Nephron (organoid): ENCODE measurements around the gene IRAK1BP1.

Source experiments
- H3K27ac Mint-ChIP-seq, 3 experiments: 2 replicates each; pipeline ENCODE4 v1.8.0; 2020; ENCODE audit warnings: mixed read lengths in 3 of 3, mild to moderate bottlenecking in 2 of 3, moderate library complexity in 1 of 3
- H3K27me3 Mint-ChIP-seq: 2 replicates; pipeline ENCODE4 v1.8.0; 2021; ENCODE audit warnings: low read depth, mild to moderate bottlenecking, moderate library complexity, mixed read lengths
- H3K36me3 Mint-ChIP-seq: 2 replicates; pipeline ENCODE4 v1.8.0; 2020; ENCODE audit warnings: low read depth, mixed read lengths
- H3K4me1 Mint-ChIP-seq: 2 replicates; pipeline ENCODE4 v1.8.0; 2020; ENCODE audit warnings: mixed read lengths
- H3K4me3 Mint-ChIP-seq, 3 experiments: 2 replicates each; pipeline ENCODE4 v1.8.0; 2020; ENCODE audit warnings: mild to moderate bottlenecking in 3 of 3, mixed read lengths in 3 of 3, moderate library complexity in 2 of 3
- H3K9me3 Mint-ChIP-seq: 2 replicates; pipeline ENCODE4 v1.8.0; 2020; ENCODE audit warnings: mixed read lengths
- TF ChIP-seq, protein P1 (sequence below), 3 experiments: fragments of 200-600 bp; sonication (generic); IDR thresholded peaks; one replicate each; pipeline ENCODE4 v1.5.0; 2021; ENCODE audit warnings: antibody characterized with exemption in 3 of 3; ENCODE audit not compliant: unreplicated experiment in 3 of 3

The IRAK1BP1 gene

DNA sequence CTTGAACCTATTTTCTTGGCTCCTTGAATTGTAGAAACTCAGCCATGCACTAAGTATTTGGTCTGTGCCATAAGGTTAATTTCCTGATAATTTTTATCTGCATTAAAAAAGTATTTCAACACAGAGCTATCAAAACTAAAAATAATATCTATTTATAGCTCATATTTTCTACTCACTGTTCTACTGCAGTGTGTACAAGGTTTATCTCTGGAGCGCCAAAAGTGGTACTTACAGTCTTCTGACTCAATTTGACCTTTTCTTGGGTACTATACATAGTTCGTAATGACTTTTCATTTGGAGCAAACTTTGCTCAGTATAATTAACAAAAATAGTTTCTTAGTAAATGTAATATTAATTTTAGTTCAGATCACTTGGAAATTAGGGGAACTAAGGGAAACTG is 69.2 kb downstream of the IRAK1BP1 start:
- TF ChIP-seq, protein P1, sequence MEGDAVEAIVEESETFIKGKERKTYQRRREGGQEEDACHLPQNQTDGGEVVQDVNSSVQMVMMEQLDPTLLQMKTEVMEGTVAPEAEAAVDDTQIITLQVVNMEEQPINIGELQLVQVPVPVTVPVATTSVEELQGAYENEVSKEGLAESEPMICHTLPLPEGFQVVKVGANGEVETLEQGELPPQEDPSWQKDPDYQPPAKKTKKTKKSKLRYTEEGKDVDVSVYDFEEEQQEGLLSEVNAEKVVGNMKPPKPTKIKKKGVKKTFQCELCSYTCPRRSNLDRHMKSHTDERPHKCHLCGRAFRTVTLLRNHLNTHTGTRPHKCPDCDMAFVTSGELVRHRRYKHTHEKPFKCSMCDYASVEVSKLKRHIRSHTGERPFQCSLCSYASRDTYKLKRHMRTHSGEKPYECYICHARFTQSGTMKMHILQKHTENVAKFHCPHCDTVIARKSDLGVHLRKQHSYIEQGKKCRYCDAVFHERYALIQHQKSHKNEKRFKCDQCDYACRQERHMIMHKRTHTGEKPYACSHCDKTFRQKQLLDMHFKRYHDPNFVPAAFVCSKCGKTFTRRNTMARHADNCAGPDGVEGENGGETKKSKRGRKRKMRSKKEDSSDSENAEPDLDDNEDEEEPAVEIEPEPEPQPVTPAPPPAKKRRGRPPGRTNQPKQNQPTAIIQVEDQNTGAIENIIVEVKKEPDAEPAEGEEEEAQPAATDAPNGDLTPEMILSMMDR (IDR thresholded peaks at IDR 0.05; ENCODE audit: unreplicated experiment in 3 of 3) = no peak

DNA sequence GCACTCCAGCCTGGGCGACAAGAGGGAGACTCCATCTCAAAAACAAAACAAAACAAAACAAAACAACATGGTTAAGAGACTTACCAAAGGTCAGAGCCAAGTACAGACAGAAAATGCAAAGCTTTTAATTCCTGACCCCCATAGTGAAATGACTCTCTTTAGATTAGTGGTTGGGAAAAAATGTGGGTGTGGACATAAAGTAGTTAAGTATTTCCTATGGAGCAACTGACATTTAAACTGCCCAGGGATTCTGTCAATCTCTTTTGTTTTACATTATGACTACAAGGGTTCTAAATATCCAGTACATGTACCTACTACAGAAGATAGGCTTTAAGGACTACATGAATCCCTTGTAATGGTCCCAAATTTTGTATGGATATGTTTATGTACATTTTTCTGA is 75.1 kb downstream of the IRAK1BP1 start:
- Mint-ChIP-seq H3K27ac (no peak overlapping the region), H3K9me3 (no peaks in the 10 kb centered on the region), H3K36me3 (peaks cover 76% of the 10 kb centered on the region), H3K4me1 (no peaks in the 10 kb centered on the region), H3K27me3 (no peaks in the 10 kb centered on the region), H3K4me3 (no peak overlapping the region)
- TF ChIP-seq, protein P1 (IDR thresholded peaks at IDR 0.05; ENCODE audit: unreplicated experiment in 3 of 3) = no peak

More for the DNA sequence above, 69.2 kb downstream of the IRAK1BP1 start:
- no peak overlapping the region for H3K4me3 Mint-ChIP-seq
- H3K36me3 Mint-ChIP-seq = peaks cover 74% of the 10 kb centered on the region
- H3K9me3 Mint-ChIP-seq = peaks cover 15% of the 10 kb centered on the region
- H3K27ac Mint-ChIP-seq = no peak overlapping the region
- no peaks in the 10 kb centered on the region for H3K27me3 Mint-ChIP-seq
- H3K4me1 Mint-ChIP-seq = no peaks in the 10 kb centered on the region

DNA sequence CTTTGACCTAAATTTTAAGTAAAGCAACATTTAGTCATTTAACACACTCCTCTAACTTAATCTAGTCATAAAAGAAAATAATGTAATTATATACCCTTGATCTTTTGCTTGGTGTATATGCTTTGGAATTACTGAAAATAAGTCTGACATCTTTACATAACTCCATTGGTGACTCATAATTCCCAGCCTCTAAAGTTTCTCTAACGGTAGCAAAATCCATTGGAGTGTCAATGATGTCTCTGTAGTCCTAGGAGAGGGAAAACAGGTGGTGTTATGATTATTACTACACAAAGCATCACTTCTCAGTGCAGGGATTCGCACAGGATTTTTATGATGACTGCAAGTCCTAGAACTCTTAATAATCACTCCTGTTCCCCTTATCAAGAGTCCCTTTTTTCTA is 80.2 kb downstream of the IRAK1BP1 start:
- H3K4me3 Mint-ChIP-seq = no peak overlapping the region
- TF ChIP-seq, protein P1 (IDR thresholded peaks at IDR 0.05; ENCODE audit: unreplicated experiment in 3 of 3) = no peak

DNA sequence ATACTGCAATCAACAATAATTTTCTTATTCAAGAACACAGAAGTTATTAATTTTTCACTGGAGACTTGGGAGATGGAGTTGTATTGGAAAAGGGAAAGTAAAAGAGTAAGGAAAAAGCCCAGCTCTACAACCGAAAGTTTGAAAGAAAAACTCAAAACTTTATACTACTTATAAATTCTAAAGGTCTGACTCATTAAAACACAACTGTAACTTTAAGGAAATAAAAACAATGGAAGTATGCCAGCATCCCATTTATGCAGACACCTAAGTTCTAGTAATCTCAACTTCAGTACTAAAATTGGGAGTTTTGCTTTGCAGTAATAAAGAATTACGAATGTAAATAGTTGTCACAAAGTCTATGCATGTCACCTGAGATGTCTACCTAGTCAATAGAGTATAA is 80.6 kb downstream of the IRAK1BP1 start:
- H3K9me3 Mint-ChIP-seq = peaks cover 33% of the 10 kb centered on the region
- TF ChIP-seq, protein P1 (IDR thresholded peaks at IDR 0.05; ENCODE audit: unreplicated experiment in 3 of 3) = no peak
- H3K4me3 Mint-ChIP-seq = no peak overlapping the region

More for the DNA sequence above, 80.2 kb downstream of the IRAK1BP1 start:
- Mint-ChIP-seq H3K27ac (no peak overlapping the region), H3K36me3 (peaks cover 90% of the 10 kb centered on the region), H3K9me3 (peaks cover 29% of the 10 kb centered on the region), H3K27me3 (no peaks in the 10 kb centered on the region), H3K4me1 (no peaks in the 10 kb centered on the region)

DNA sequence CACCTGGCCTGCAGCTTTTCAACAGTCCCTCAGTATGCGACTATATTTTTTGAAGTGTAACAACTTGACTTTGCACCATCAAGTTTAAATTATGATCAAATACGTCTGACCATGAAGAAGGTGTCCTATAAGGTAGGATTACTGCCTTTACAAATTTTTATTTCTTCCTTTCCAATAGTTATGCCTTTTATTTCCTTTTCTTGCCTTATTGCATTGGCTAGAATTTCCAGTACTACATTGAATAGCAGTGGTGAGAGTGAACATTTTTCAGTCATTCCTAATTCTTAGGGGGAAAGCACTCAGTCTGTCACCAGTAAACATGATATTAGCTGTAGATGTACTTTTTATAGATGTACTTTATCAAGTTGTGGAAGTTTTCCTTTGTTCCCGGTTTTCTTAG is 81.4 kb downstream of the IRAK1BP1 start:
- H3K4me1 Mint-ChIP-seq = no peaks in the 10 kb centered on the region
- peaks cover 94% of the 10 kb centered on the region for H3K36me3 Mint-ChIP-seq
- no peak overlapping the region for H3K27ac Mint-ChIP-seq
- H3K9me3 Mint-ChIP-seq = peaks cover 40% of the 10 kb centered on the region
- TF ChIP-seq, protein P1 (IDR thresholded peaks at IDR 0.05; ENCODE audit: unreplicated experiment in 3 of 3) = no peak
- H3K27me3 Mint-ChIP-seq = no peaks in the 10 kb centered on the region
- H3K4me3 Mint-ChIP-seq = no peak overlapping the region

More for the DNA sequence above, 80.6 kb downstream of the IRAK1BP1 start:
- Mint-ChIP-seq H3K27ac (no peak overlapping the region), H3K27me3 (no peaks in the 10 kb centered on the region), H3K36me3 (peaks cover 93% of the 10 kb centered on the region), H3K4me1 (no peaks in the 10 kb centered on the region)

DNA sequence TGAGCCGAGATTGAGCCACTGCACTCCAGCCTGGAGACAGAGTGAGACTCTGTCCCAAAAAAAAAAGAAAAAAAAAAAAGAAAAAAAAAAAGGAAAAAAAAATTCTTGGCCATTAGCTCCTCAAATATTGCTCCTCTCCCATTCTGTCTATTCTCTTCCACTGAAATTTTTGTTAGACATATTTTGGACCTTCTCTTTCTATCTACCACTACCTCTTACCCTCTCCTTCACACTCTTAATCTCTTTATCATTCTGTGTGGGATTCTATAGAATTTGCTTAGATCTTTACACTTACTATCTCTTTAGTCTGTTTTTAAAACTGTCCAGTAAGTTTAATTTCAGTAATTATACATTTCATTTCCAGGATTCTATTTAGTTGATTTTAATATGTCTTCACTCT is 85.0 kb downstream of the IRAK1BP1 start:
- no peaks in the 10 kb centered on the region for H3K4me1 Mint-ChIP-seq
- H3K27me3 Mint-ChIP-seq = no peaks in the 10 kb centered on the region
- peaks cover 46% of the 10 kb centered on the region for H3K9me3 Mint-ChIP-seq
- H3K27ac Mint-ChIP-seq = no peak overlapping the region
- no peak overlapping the region for H3K4me3 Mint-ChIP-seq
- H3K36me3 Mint-ChIP-seq = peaks cover 93% of the 10 kb centered on the region
- TF ChIP-seq, protein P1 (IDR thresholded peaks at IDR 0.05; ENCODE audit: unreplicated experiment in 3 of 3) = no peak
